Stimulated activated CD4-positive, alpha-beta T cell treated with anti-CD3 and anti-CD28 coated beads, TNF-alpha, amount 100 ng/mL, for 4 hours (primary cell): ENCODE results near the gene EEFSEC.

ENCODE experiments used
- DNase-seq, 3 experiments: peaks; one replicate each; pipeline ENCODE4 v3.0.0-alpha.2; 2020; ENCODE audit warnings: low read depth in 3 of 3

Gene EEFSEC

DNA sequence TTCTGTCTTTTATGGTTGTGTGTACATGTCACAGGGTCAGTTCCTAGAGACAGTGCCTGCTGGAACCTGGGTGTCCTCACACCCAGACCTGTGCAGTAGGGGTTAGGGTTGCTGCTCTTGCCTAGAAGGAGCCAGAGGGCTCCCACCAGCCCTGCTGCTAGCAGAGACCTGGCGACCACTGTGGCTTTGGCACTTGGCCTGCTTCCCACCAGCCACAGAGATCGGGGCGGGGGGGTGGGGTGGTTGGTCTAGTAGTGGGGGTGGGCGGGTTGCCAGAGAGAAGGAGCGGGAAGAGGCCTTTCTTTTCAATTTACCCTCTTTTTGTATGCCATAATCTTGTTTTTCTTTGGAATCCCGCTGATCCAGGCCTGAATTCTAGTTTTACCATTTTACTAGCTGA lies 29.4 kb downstream of the EEFSEC start:
- no peak for DNase-seq

DNA sequence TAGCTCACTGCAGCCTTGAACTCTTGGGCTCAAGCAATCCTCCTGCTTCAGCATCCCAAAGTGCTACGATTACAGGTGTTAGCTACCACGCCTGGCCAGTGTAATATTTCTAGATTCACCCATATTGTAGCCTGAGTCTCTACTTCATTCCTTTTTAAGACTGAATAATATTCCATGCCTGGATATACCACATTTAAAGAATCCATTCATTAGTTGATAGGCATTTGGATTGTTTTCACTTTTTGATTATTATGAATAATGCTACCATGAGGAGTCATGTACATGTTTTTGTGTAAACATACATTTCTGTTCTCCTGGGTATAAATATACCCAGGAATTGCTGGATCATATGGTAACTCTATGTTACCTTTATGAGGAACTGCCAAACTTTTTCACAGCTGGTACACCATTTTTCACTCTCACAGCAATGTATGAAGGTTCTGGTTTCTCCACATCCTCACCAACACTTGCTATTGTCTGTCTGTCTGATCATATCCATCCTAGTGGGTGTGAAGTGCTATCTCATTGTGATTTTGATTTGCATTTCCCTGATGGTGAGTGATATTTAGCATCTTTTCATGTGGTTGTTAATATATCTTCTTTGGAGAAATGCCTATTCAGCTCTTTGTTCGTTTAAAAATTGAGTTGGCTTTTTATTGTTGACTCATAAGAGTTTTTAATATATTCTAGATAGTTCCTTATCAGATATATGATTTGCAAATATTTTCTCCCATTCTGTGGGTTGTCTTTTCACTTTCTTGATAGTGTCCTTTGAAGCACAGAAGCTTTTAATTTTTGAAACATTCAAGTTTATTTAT lies 32.6 kb downstream of the EEFSEC start:
- DNase-seq: no peak

DNA sequence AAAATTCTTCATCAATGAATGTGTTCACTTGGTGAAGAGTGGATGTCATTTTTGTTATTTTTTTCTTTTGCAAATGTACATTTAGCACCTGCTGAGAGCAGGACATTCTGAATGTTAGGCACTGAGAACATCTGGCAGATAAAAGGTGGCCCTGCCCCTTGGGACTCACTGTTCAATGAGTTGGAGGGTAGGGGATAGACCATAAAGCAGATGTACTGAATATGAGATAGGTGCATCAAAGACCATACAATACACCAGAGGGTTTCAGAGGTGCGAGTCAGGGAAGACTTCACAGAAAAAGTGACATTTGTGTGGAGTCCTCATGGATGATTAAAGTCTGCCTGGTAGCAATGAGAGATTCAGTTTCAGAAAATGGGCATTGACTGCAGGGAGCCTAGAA lies 34.2 kb downstream of the EEFSEC start:
- DNase-seq: no peak

DNA sequence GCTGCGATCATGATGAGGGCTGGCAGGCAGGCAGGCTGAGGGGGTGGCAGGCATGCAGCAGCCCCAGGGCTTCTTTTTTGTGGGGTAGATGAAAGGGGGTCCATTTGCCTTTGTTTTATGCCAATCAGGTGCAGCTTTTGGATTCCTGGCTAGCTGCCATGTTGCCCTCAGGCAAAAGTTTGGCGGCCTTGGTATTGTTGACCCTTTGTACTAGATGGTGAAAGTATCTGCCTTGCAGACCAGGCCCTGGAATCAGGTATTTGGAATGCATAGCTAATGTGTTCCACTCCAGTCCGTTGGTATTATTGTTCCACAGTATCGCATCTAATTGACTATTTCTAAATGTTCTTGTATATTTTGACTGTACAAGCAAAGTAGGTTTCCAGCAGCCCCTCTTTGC lies 35.0 kb downstream of the EEFSEC start:
- no peak for DNase-seq

DNA sequence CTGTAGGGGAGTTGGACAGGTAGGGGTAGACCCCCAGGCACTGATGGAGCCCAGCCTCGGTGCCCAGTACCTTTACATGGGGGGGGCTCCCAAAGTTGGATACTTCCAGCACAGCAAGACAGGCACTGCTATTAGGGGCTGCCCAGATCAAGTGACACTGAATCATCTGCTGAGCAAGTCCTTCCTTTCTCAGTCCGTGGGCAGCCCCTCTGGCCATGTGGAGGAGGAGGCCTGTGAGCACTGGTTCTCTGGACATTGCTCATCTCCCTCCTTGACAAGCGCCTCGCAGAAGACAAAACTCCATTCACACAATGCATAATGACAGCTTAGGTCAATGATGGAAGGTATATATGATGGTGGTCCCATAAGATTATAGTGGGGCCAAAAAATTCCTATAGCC lies 35.7 kb downstream of the EEFSEC start:
- no peak for DNase-seq

DNA sequence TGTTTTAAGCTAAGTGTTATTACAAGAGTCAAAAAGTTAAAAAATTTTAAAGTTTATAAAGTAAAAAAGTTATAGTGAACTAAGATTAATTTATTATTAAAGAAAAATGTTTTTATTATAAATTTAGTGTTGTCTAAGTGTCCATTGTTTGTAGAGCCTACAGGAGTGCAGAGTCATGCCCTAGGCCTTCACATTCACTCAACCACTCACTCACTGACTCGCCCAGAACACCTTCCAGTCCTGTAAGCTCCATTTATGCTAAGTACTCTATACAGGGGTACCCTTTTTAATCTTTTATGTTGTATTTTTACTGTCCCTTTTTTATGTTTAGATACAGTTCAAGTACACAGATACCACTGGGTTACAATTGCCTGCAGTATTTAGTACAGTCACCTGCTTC lies 37.2 kb downstream of the EEFSEC start:
- no peak for DNase-seq

DNA sequence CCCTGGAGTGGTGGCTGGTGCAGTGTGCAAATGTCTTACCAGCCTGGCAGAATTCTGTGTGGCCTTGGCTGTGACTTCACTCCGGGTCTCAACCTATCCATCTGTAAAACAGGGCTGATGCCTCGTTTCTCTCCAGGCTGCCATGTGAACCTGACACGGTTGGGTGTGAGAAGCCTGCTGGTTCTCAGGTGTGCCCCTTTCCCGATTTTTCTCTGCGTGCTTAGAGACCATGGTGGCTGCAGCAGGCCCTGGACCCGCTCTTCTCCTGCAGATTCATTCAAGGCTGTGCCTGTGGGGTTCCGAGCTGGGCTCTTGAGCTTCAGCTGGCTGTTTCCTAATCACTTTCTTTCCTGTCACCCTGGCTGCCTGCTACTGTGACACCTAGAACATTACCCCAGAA lies 38.9 kb downstream of the EEFSEC start:
- no peak for DNase-seq

DNA sequence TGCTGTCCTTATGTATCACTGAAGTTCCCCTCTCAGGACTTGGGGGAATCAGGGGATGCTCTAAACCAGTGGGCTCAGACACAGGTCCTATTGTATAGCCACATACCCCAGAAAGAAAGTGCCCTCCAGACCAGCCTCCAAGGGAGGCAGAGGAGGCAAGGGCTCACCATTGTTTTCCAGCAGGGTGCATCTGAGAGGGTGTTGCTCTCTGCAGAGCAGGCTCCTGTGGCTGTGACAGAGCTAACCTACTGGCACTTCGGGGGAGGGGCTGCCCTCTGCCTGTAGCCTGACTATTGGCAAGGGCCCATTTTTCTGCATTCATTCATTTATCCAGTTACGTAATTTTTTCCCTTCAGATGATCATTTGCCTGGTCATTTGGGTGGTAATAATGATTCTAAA lies 39.9 kb downstream of the EEFSEC start:
- no peak for DNase-seq

DNA sequence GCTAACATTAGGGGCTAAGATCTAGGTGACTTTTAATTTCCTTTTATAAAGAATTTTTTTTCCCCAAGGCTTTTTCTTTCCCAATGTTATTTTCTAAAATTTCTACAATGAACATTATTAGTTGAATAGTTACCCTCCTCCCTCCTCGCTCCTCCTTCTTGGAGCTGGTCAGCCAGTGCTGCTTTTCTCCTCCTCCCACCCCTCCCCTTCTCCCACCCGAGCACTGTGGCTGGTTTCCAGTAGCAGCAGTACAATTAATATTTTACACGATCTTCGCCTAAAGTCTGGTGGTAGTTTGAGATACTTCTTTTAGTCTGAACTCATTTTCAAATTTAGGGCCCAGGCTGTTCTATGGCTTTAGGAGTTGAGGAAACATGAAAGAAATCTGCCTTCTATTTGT lies 41.6 kb downstream of the EEFSEC start:
- no peak for DNase-seq

DNA sequence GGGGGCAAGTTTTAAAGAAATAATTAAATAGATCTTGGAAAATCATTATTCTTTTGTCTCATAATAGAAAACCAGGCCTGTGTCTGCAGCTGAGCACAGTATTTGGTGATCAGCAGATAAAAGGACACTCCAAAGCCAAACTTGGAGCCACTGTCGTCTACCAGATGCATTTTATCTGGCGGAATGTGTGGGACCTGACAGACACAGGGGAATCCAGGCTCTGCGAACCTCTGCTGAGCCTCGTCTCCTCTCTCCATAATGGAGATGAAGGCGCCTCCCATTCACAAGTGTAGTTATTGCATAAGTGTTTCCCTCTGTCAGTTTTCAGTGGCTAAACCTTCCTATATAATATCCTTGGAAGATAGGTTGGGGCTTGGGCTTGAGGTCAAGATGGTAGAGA lies 42.1 kb downstream of the EEFSEC start:
- no peak for DNase-seq

DNA sequence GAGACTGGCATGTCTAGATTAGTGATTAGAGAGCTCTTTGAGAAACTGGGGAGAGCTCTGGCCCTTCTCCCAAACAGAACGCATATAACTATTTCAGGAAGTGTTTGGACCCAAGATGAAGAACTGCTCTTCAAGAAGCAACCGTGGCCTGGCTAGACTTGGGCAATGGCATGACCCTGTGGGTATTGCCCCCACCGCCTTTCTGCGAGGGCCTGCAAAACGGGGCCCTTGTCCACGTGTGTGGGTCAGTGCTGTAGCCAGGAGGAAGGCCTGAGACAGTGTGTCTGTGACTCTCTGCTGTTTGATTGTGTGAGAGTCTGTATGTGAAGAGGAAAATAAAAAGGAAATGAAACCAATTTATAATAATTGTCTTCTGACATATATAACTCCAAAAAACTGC lies 42.5 kb downstream of the EEFSEC start:
- no peak for DNase-seq

DNA sequence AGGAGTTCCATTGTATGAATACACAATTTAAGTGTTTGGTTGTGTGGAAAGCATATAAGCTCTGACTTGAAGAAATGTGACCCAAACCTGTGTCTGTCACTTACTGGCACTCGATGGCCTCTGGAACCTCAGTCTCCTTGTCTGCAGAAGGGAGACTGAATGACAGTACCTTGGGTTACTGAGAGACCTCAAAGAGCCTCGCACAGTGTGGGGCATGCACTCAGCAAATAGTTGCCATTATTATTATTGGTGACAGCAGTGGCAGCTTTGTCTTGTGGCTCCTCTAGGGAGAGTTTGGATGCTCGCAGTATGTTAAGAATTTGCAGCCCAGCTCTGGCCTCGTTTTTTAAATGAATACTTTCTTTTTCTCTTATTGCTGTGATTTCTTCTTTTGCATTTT lies 43.4 kb downstream of the EEFSEC start:
- DNase-seq: no peak

DNA sequence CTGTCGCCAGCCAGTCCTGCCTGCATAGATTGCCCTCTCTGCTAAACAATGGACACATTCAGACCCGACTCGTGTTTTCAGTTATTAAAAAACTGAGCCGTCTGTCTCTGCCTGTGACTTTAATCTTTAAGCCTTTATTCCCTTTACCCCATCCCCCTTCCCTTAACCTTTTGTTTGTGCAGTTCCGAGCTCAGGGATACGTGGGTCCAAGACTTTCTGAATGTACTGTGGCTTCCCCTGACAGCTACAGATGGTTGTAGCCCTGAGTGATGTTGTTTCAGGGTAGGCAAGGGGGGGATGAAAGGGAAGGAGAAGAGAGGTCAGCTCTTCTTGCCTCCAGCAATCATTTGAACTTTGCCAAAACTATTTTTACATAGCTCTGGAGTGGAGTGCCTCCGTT lies 44.6 kb downstream of the EEFSEC start:
- DNase-seq: no peak

DNA sequence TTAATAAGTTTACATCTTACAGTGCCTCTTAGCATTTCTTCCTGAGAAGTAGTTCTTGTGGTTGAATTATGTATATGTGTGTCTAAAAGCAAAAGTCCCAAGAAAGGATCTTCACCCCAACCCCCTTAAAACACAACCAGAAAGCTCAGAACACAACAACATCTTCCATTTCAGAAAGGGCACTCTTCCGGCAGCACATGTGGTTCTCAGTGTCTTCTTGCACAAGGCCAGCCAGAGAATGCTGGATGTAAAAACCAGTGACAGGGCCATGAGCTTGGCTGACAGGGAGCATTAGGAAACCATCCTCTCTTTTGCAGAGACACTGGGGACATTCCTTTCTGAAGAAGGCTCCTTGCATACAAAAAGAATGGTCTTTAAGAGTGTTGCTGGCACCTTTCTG lies 45.0 kb downstream of the EEFSEC start:
- DNase-seq: no peak

DNA sequence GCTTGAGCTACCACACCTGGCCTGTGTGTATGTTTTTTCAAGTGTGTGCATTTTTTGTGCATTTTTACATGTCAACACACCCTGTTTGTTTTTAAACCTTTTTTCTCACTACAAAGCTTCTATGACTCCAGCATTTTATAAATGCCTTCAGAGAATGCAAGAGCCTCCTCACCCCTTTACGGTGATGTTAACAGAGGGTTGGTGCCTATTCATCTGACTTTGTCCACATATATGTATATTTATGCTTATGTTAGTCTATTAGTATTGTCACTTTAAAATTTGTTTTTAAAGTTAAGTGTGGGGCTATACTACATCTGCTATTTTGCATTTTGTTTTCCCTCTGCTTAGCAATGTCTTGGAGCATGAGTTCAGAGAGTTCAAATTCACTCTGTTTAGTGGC lies 45.8 kb downstream of the EEFSEC start:
- DNase-seq: no peak

DNA sequence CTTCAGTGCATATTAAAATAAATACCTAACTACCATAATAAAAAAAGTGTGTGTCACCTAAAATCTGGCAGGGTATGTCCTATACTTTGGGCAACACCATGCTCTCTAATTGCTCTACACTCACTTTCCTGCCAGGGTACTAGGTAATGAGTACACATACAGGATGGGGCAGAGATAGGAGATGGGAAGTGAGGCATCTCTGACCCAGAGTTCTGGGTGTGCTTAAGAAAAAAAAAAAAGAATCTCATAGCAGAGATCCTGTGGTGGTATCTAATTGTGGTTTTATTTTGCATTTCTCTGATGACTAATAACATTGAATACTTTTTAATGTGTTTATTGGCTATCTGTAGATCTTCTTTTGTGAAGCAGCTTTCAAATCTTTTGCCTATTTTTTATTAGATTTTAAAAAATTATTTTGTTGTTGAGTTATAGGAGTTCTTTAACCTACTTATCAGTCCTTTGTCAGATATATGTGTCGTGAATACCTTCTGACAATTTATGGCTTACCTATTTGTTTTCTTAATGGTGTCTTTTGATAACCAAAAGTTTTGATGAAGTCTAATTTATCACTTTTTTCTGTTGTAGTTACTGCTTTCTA lies 48.0 kb downstream of the EEFSEC start:
- no peak for DNase-seq

DNA sequence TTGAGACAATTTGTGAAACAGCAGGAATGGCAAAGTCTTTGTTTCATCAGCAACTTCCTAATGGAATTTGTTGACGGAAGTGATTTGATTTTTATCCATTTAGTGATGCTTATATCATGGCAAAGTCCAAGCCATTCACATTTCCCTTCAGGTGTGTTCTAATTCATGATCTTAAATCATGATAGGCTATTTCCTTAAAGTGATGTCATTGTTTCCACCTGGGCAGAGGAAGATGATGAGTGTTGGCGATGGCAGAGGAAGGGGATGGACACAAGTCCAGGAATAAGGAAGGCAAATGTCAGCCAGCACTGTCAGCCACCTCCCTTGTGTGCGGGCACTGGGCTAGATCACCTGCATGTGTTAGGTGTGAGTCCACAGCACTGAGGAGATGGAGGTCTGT lies 49.9 kb downstream of the EEFSEC start:
- DNase-seq: no peak

DNA sequence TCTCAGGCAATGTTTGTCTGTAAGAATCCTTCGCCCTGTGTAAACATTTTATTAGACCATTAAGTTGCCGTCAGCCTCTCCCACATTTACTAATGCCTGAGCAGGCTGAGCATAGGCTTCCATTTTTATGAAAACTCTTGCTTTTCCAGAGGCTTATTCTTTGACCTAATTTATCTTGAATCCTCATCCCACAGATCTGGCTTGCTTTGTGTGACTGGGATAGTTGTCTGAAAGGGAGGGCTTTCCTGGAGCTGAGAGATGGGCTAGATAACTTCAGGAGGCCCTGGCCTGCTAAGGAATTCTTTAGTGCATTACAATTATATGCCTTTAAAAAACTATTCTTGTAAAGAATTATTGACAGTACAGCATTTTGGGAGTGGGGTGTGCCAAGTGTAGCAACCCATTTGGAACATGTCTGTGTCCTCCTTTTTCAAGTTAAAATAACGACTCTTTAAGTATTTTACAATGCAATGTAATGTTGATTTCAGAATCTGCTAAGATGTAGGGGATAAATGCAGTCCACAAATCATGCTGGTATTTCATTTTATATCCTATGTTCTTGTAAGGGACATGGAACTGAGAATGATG lies 52.4 kb downstream of the EEFSEC start:
- no peak for DNase-seq

DNA sequence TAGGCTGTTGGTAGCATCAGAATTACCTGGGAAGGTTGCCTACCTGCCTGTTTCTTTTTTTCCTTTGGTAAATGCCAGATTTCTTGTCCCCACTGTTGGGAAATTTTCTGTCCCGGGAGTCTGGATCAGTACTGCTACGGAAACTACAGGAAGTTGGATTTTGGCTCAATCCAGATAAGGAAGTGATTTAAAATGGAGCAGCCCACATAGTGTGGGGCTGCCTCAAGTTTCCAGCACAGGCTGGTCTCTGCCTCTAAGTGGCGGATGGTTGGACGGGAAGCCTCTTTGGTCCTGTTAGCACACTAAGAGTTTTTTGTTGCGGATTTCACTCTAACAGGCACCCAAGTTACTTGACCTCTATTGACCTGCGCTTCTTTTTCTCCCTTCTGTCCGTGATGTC lies 54.7 kb downstream of the EEFSEC start:
- no peak for DNase-seq

DNA sequence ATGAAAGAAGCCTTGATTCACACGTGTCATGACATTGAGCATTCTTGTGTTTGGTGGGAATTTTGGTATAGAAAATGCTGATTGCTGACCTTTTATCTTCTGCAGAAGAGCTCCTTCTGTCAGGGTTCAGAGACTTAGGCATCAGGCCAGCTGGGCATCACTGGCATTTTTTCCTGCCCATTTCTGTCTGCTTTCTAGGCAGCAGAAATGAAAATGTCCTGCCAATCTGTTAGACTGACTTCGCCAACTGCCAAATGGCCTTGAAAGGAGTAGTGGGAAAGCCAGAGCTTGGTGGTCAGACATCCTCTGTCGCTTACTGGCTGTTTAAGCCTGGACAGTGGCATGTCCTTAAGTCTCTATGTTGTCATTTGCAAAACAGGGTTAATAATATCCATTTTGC lies 57.4 kb downstream of the EEFSEC start:
- DNase-seq: no peak

DNA sequence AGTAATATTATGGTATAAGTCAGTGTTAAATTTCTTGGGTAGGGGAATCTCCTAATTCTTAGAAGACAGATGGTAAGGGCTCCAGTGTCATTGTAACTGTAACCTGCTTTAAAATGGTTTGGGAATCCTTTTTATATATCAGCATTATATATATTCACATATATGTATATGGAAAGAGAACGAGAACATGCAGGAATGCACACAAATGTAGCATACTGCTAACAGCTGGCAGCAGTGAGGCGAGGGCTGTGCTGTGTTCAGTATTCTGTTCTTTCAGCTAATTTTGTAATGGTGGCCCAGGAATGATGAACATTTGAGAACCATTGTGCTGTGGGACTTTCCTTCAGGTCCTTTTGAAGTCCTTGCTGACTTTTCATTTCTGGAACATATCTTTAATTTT lies 60.8 kb downstream of the EEFSEC start:
- DNase-seq: no peak

DNA sequence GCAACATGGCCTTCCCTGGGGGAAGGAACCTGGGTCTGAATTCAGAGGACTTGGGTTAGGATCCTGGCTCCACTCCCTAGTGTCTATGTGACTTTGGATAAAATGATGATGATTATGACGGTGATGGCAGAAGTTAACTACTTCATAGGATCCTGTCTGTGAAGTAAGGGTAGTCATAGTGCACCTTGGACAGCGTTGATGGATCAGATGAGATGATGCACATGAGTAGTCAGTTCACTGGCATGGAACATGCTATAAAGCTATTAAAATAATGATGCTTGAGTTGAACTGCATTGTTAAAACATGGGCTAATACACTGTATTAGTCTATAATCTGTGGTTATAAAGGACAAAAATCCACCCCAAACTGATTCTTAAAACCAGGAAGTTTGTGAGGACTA lies 62.0 kb downstream of the EEFSEC start:
- no peak for DNase-seq

DNA sequence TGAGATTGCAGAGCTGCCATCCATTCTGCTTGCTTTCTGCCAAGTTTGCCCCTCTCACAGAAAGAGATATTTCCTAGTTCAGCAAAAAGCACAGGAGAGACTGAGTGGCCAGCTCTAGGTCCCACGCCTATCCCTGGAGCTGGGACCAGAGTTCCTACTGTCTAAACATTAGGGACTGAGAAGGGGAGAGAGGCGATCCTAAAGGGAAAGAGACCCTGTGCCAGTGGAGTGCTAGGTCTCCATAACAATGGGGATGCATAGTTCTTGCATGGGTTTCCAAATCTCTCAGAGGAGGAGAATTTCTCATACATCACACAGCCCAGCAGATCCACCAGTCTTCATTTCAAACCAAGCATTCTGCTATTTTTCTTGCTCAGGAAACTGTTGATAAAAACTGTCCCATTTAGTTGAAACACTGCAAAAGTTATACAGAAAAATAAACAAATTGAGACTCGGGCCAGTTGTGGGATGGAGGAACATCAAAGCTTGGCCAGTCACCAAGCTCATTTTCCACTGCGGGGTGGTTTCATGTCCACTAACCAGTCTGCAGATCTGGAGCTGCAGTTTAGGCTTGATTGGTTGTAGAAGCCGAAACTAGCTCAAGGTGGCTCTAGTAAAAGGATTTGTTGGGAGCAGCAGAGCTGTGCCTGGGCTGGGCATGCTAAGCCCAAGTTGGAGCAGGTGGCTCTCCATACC lies 62.7 kb downstream of the EEFSEC start:
- DNase-seq: no peak
